HG02610 (cell line): ENCODE measurements around the gene CAMKK2.
"Not testable (repeated sequence)": the region's sequence is repeated elsewhere in the genome, so short reads cannot be mapped to it uniquely, and the experiment has no call there.

Source experiments
- ATAC-seq: cut with Tn5 transposase; IDR thresholded peaks from one replicate; pipeline ENCODE4 v1.9.1; 2021; ENCODE audit warnings: mild to moderate bottlenecking, moderate library complexity; ENCODE audit not compliant: unreplicated experiment

CAMKK2 gene

GRCh38 chr12:121299662-121300061 lies 3.2 kb upstream of the CAMKK2 start:
- ATAC-seq: no peak

- ATAC-seq: not testable (repeated sequence)
Measured at GRCh38 chr12:121298411-121298810, 1.9 kb upstream of the CAMKK2 start.

- ATAC-seq: no peak
Measured at GRCh38 chr12:121297435-121297991, 1.0 kb upstream of the CAMKK2 start.

DNA sequence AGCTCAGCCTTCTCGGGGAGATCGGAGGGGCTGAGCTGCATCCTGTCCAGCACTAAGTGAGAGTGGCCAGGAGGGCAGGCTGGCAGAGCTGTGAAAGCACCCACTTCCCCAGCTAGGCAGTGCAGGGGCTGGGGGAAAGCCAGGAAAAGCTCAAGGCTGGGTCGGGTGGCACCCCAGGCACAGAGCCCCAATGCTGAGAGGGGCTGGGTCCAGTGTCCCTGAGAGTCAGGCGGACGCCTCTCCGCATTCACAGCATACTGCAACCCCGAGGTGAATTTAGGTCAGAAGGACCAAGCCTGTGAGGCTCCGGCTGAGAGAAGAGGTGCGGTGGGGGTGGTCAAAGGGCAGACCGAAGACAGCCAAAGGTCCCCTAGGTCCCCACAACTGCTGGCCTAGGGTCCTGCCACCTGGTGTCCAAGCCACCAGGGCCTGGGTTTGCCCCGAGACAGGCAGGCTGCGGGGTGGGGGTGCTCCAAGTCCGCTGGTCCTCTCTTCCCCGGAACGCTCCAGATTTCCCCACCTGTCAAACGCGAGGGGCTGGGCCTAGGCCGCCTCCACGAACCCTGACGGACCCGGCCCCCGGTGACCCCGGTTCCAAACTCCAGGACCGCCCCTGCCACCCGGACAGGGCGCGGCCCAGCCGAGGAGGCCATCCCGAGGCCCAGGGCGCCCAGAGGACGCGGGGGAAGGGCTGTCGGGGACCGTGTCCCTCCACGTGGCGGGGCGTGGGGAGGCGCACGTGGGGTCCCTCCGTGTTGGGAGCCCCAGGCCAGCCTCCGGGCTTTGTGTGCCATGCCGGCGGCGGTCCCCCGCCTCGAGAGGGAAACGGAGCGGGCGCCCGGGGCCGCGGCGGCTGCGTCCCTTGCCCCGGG lies 527 bp downstream of the CAMKK2 start:
- ATAC-seq: peak; percentile 19

GRCh38 chr12:121295116-121295745 lies 1.3 kb downstream of the CAMKK2 start:
- ATAC-seq: no peak

- no peak for ATAC-seq
Measured at GRCh38 chr12:121294151-121294889, 2.2 kb downstream of the CAMKK2 start.

- ATAC-seq: no peak
Measured at GRCh38 chr12:121293603-121294002, 2.9 kb downstream of the CAMKK2 start.

- ATAC-seq: no peak
Measured at GRCh38 chr12:121290410-121290809, 6.1 kb downstream of the CAMKK2 start.

DNA sequence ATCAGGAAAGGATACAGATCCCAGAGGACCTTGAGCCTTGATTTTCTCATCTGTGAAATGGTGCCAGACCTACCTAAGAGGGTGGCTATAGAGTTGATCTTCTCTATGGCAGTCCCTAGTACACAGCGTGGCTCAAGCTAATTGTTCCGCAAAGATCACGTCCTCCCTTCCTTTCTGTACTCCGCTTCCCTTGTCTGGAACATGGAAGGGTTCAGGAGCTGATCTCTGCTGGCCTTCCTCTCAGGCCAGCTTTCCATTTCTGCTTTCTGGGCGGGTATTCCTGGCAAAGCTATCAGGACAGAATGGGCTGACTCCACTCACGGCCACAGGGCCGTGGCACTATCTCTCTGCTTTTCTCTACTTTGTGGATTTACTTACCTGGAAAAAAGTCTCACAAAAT lies 6.5 kb downstream of the CAMKK2 start:
- ATAC-seq: no peak

GRCh38 chr12:121288986-121289385 lies 7.5 kb downstream of the CAMKK2 start:
- ATAC-seq: no peak

DNA sequence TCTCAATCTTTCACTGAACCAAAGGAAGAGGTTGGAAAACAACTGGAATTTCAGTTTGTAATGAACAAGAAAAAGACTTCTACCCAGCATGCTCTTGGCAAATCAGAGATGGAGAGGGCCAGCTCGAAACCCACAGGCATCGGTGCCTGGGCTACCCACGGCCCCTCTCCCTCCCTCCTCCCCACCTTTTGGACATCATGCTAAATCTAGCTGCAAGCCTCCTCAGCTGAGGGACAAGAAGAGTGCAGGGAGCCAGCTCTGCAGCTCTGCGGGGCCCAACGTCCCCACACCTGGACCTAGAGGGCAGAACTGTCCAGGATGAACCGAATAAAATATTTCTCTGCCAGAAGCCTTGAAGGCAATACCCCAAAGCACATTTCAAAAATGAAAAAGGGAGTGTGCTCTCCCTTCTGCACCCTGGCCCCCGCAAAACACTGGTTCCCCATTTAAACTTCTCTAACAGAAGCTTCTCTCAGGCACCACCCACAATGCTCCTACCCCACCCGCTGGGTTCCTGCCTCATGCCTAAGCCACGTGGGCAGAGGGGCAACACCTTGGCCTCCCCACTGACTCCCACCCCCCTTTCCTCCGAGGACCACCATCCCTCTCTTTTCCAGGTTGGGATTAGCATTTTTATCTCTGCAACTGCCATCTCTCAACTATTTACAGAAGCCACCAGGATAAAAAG lies 8.2 kb downstream of the CAMKK2 start:
- ATAC-seq: no peak

DNA sequence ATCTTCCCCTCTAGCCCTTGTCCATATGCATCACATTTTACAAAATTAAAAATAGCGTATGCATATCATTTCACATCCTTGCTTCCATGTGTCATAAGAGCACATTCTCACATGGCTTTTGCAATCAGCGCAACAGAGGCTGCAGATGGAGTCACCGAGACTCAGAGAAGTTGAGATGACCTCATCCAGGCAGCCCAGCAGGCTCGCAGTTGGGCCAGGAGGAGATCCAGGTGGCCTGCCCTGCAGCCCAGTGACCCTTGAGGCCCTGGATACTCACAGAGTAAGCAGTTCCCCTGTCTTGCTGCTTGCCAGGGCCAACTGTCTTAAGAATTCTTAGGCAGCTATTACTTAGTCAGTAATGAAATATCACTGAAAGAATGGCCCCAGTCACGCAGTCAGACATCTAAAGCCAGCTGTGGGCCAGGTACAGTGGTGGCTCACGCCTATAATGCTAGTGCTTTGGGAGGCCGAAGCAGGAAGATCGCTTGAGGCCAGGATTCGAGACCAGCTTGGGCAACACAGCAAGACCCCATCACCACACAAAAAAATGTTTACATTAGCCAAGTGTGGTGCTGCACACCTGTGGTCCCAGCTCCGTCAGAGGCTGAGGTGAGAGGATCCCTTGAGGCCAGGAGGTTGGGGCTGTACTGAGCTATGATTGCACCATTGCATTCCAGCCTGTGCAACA lies 9.1 kb downstream of the CAMKK2 start:
- no peak for ATAC-seq

DNA sequence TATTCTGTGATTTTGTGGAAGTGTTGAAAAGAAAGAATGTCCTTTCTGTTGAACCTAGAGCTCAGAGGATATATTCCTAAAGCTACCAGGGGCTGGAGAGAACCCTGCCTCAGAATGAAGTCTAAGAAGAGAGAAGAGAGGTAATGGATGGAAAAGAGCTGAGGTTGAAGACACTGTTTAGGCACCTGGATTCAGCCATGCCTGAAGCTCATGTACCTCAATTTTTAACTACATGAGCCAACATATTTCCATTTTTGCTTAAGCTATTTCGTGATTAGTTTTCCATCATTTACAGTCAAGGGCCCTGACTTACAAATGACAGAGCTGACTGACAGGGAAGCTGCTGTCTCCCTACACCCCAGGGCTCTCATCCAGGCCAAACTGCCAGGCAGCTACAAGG lies 10.7 kb downstream of the CAMKK2 start:
- no peak for ATAC-seq

DNA sequence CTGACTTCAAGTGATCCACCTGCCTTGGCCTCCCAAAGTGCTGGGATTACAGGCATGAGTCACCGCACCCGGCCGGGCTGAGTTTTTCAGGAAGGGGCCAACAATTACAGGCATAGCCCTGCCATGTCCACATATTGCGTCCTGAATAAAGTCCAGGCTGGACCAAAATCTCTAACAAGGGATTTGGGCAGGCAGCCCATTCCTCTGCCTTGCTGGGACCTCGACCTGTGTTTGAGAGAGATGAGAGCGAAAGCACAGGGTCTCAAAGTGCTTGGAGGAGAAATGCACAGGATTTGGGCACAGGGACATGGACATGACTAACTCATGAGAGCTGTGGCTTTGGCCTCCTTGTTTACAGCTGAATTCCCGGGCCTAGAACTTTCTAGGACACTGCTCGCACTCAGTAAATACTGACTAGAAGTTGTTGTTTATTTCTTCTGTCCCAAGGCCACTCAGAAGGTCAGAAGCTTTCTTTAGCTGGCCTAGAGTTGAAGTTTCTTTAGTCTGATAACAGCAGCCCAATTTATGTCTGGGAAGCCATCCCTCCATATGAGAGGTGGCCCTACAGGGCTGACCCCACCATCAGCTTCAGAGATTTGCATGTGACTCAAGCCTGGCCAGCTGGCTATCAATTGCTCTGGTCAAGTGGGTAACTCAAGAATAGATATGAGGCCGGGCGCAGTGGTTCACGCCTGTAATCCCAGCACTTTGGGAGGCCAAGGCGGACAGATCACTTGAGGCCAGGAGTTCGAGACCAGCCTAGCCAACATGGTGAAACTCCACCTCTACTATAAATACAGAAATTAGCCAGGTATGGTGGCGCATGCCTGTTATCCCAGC lies 11.7 kb downstream of the CAMKK2 start:
- ATAC-seq: no peak

- ATAC-seq: no peak
Measured at GRCh38 chr12:121283841-121284240, 12.7 kb downstream of the CAMKK2 start.

DNA sequence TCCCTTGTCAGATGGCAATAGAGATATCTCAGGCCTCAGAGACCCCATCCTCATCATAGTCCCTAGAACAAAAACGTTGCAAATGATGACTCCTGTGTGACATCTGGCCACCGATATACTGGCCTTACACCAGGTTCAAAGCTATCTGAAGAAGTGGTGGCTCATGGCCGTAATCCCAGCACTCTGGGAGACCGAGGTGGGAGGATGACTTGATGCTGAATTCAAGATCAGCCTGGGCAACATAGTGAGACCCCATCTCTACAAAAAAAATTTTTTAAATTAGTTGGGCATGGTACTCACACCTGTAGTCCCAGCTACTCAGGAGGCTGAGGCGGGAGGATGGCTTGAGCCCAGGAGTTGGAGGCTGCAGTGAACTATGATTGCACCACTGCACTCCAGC lies 13.1 kb downstream of the CAMKK2 start:
- no peak for ATAC-seq

GRCh38 chr12:121282910-121283309 lies 13.6 kb downstream of the CAMKK2 start:
- not testable (repeated sequence) for ATAC-seq

DNA sequence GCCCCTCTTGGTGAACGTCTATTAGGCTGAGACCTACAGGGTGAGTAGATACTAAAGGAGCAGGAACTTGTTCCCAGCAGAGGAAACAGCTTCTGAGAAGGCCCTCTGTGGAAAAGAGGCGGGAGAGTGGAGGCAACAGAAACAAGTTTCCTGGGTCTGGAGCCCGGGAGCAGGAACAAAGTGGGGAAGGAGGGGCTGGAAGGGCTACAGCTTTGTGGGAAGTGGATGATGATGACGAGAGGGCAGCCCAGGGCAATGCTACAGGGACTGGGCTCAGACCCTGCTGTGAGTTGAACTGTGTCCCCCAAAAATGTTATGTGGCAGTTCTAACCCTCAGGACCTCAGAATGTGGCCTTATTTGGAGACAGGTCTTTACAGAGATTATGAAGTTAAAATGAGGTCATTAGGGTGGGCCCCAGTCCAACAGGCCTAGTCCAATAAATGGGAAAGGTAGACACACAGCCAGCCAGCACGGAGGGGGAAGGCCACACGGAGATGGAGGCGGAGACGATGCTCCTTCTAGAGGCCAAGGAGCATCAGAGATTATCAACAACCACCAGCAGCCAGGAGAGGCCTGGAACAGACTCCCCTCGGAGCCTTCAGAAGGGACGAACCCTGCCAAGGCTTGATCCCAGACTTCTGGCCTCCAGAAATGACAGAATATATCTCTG lies 14.3 kb downstream of the CAMKK2 start:
- ATAC-seq: no peak

GRCh38 chr12:121281116-121281515 lies 15.4 kb downstream of the CAMKK2 start:
- not testable (repeated sequence) for ATAC-seq
